HEK293 (cell line): Measurements from ENCODE around the gene ARMH2.
A peak's percentile ranks its signal among the peaks of the same experiment; 100 is the strongest.

Source experiments
- CTCF ChIA-PET: fragments of 350-600 bp; formaldehyde crosslinking; extraction: SDS; loops from one replicate; lab custom pipeline; 2021; ENCODE audit warnings: antibody characterized with exemption; lab: Yijun Ruan, JAX
- POLR2A ChIA-PET: fragments of 300-600 bp; formaldehyde crosslinking; extraction: SDS; loops from one replicate; lab custom pipeline; 2020; ENCODE audit warnings: antibody characterized with exemption, inconsistent platforms; lab: Yijun Ruan, JAX
- H3K27ac ChIP-seq: fragments of 200-500 bp; sonication (Bioruptor generic); 2 replicates; pipeline ENCODE4 v1.5.1; 2014; ENCODE audit warnings: low read depth, low read length, control low read depth, inconsistent platforms; ENCODE audit errors: extremely low read depth
- H3K36me3 ChIP-seq, 2 experiments: fragments of 200-500 bp in 1 of 2; sonication (Bioruptor generic) in 1 of 2; 1 replicate in 1 of 2; 2 replicates in 1 of 2; pipeline ENCODE4 v1.5.1; 2014 to 2017; ENCODE audit warnings: inconsistent platforms in 2 of 2, low read length in 2 of 2; ENCODE audit not compliant: control insufficient read depth in 2 of 2, insufficient read depth in 1 of 2
- H3K4me1 ChIP-seq: fragments of 200-500 bp; sonication (Bioruptor generic); 2 replicates; pipeline ENCODE4 v1.5.1; 2014; ENCODE audit warnings: mild to moderate bottlenecking, low read length, inconsistent platforms; ENCODE audit not compliant: control insufficient read depth, insufficient read depth
- H3K4me3 ChIP-seq: 2 replicates; pipeline ENCODE4 v1.5.1; 2011; ENCODE audit warnings: low read depth, mild to moderate bottlenecking, control low read depth, low read length, moderate library complexity
- H3K9me3 ChIP-seq: fragments of 200-500 bp; sonication (Bioruptor generic); 2 replicates; pipeline ENCODE4 v1.5.1; 2014; ENCODE audit warnings: low read depth, low read length, inconsistent platforms; ENCODE audit not compliant: control insufficient read depth, insufficient read depth
- MYNN ChIP-seq: fragments of 450-650 bp; formaldehyde crosslinking; IDR thresholded peaks from 2 replicates; pipeline ENCODE4 v1.5.1; 2016; ENCODE audit warnings: missing biosample characterization, missing genetic modification characterization, borderline replicate concordance
- SETDB1 ChIP-seq: IDR thresholded peaks from one replicate; pipeline ENCODE4 v1.6.1; 2017; ENCODE audit warnings: mild to moderate bottlenecking, low read length, moderate library complexity, mixed read lengths; ENCODE audit not compliant: insufficient read length
- ZFP69B ChIP-seq: fragments of 450-650 bp; formaldehyde crosslinking; IDR thresholded peaks from 2 replicates; pipeline ENCODE4 v1.5.1; 2016; ENCODE audit warnings: missing biosample characterization, missing genetic modification characterization
- ZIC2 ChIP-seq: fragments of 450-650 bp; formaldehyde crosslinking; IDR thresholded peaks from 2 replicates; pipeline ENCODE4 v1.5.1; 2016; ENCODE audit warnings: missing biosample characterization, missing genetic modification characterization
- ZNF10 ChIP-seq: fragments of 450-650 bp; formaldehyde crosslinking; IDR thresholded peaks from 2 replicates; pipeline ENCODE4 v1.5.1; 2017; ENCODE audit warnings: missing biosample characterization, missing genetic modification characterization
- ZNF112 ChIP-seq: fragments of 450-650 bp; formaldehyde crosslinking; IDR thresholded peaks from 2 replicates; pipeline ENCODE4 v1.5.0; 2017; ENCODE audit warnings: missing biosample characterization, missing genetic modification characterization
- ZNF391 ChIP-seq: fragments of 450-650 bp; formaldehyde crosslinking; IDR thresholded peaks from 2 replicates; pipeline ENCODE4 v1.5.1; 2016; ENCODE audit warnings: low read depth, missing biosample characterization, missing genetic modification characterization, borderline replicate concordance
- ZNF423 ChIP-seq: fragments of 450-650 bp; formaldehyde crosslinking; IDR thresholded peaks from 2 replicates; pipeline ENCODE4 v1.5.1; 2016; ENCODE audit warnings: missing biosample characterization, missing genetic modification characterization
- ZNF558 ChIP-seq: fragments of 450-650 bp; formaldehyde crosslinking; IDR thresholded peaks from 2 replicates; pipeline ENCODE4 v1.5.1; 2016; ENCODE audit warnings: missing biosample characterization, missing genetic modification characterization
- ZNF560 ChIP-seq: fragments of 450-650 bp; formaldehyde crosslinking; IDR thresholded peaks from 2 replicates; pipeline ENCODE4 v1.5.1; 2017; ENCODE audit warnings: missing biosample characterization, missing genetic modification characterization, borderline replicate concordance
- ZNF701 ChIP-seq: fragments of 450-650 bp; formaldehyde crosslinking; IDR thresholded peaks from 2 replicates; pipeline ENCODE4 v1.5.1; 2016; ENCODE audit warnings: missing biosample characterization, missing genetic modification characterization
- ZNF777 ChIP-seq: fragments of 450-650 bp; formaldehyde crosslinking; IDR thresholded peaks from 2 replicates; pipeline ENCODE4 v1.5.1; 2017; ENCODE audit warnings: missing biosample characterization, missing genetic modification characterization, borderline replicate concordance
- ZXDB ChIP-seq: fragments of 450-650 bp; formaldehyde crosslinking; IDR thresholded peaks from 2 replicates; pipeline ENCODE4 v1.5.1; 2016; ENCODE audit warnings: missing biosample characterization, missing genetic modification characterization
- TF ChIP-seq, protein P1 (sequence below): fragments of 450-650 bp; formaldehyde crosslinking; IDR thresholded peaks from 2 replicates; pipeline ENCODE4 v1.5.1; 2016; ENCODE audit warnings: missing biosample characterization, missing genetic modification characterization, borderline replicate concordance
- TF ChIP-seq, protein P2 (sequence below): fragments of 450-650 bp; formaldehyde crosslinking; IDR thresholded peaks from 2 replicates; pipeline ENCODE4 v1.5.1; 2016; ENCODE audit warnings: missing biosample characterization, missing genetic modification characterization, low read depth
- TF ChIP-seq, protein P3 (sequence below): fragments of 450-650 bp; formaldehyde crosslinking; IDR thresholded peaks from 2 replicates; pipeline ENCODE4 v1.5.1; 2016; ENCODE audit warnings: missing biosample characterization, missing genetic modification characterization
- TF ChIP-seq, protein P4 (sequence below): fragments of 450-650 bp; formaldehyde crosslinking; IDR thresholded peaks from 2 replicates; pipeline ENCODE4 v1.5.1; 2017; ENCODE audit warnings: missing biosample characterization, missing genetic modification characterization
- TF ChIP-seq, protein P5 (sequence below): fragments of 450-650 bp; formaldehyde crosslinking; IDR thresholded peaks from 2 replicates; pipeline ENCODE4 v1.5.1; 2016; ENCODE audit warnings: missing biosample characterization, missing genetic modification characterization
- TF ChIP-seq, protein P6 (sequence below): fragments of 450-650 bp; formaldehyde crosslinking; IDR thresholded peaks from 2 replicates; pipeline ENCODE4 v1.5.1; 2017; ENCODE audit warnings: missing biosample characterization, missing genetic modification characterization
- TF ChIP-seq, protein P7 (sequence below): fragments of 450-650 bp; formaldehyde crosslinking; IDR thresholded peaks from 2 replicates; pipeline ENCODE4 v1.5.1; 2017; ENCODE audit warnings: missing biosample characterization, mild to moderate bottlenecking, missing genetic modification characterization, moderate library complexity

ARMH2 gene

DNA sequence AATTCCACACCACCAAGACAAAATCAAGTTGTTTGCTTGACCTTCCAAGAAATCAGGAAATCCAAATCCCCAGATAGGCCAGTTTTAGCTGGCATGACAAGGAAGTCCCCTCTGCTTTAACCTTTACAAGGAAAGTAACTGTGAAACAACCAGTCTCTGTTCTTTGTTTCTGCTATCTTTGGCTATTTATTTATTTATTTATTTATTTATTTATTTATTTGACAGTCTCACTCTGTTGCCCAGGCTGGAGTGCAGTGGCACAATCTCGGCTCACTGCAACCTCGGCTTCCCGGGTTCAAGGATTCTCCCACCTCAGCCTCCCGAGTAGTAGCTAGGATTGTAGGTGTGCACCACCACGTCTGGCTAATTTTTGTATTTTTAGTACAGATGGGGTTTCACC is 38.5 kb downstream of the ARMH2 start (continued):
- peak; percentile 83 for TF ChIP-seq ZNF560
- TF ChIP-seq, all 188 proteins: peak for 24

DNA sequence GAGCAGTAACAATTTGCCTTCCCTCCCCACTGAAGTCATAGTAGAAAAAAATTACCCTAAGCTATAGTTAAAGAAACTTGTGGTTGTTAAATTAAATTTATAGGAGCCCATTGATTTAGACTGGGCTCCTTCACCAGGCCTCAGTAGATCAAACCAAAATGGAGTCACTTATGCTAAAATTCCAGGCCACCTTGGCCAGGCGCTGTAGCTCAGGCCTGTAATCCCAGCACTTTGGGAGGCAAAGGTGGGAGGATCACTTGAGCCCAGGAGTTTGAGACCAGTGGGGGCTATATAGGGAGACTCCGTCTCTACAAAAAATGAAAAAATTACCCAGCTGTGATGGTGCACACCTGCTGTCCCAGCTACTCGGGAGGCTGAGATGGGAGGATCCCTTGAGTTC is 39.0 kb downstream of the ARMH2 start:
- Histone ChIP-seq H3K4me1 (no peaks in the 10 kb centered on the region), H3K9me3 (no peaks in the 10 kb centered on the region), H3K27ac (no peak overlapping the region), H3K4me3 (no peak overlapping the region), H3K36me3 (no peaks in the 10 kb centered on the region)
- CTCF ChIA-PET: interaction anchor here (0.6 to 1.2 kb wide), 4 partner anchors 12 to 507 kb away, joined by 3 to 7 read pairs (median 4); no protein-coding TSS in a partner anchor
- TF ChIP-seq SETDB1 (no peak), ZFP69B (no peak), ZNF701 (tag by site-specific recombination) (no peak), ZNF423 (tag by site-specific recombination) (no peak), ZIC2 (tag by site-specific recombination) (no peak), ZXDB (tag by site-specific recombination) (no peak), ZNF558 (tag by site-specific recombination) (no peak), MYNN (no peak), ZNF112 (no peak), ZNF391 (no peak), ZNF10 (no peak), ZNF777 (tag by site-specific recombination) (no peak)
- TF ChIP-seq, protein P1, sequence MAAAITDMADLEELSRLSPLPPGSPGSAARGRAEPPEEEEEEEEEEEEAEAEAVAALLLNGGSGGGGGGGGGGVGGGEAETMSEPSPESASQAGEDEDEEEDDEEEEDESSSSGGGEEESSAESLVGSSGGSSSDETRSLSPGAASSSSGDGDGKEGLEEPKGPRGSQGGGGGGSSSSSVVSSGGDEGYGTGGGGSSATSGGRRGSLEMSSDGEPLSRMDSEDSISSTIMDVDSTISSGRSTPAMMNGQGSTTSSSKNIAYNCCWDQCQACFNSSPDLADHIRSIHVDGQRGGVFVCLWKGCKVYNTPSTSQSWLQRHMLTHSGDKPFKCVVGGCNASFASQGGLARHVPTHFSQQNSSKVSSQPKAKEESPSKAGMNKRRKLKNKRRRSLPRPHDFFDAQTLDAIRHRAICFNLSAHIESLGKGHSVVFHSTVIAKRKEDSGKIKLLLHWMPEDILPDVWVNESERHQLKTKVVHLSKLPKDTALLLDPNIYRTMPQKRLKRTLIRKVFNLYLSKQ: no peak
- TF ChIP-seq, protein P2, sequence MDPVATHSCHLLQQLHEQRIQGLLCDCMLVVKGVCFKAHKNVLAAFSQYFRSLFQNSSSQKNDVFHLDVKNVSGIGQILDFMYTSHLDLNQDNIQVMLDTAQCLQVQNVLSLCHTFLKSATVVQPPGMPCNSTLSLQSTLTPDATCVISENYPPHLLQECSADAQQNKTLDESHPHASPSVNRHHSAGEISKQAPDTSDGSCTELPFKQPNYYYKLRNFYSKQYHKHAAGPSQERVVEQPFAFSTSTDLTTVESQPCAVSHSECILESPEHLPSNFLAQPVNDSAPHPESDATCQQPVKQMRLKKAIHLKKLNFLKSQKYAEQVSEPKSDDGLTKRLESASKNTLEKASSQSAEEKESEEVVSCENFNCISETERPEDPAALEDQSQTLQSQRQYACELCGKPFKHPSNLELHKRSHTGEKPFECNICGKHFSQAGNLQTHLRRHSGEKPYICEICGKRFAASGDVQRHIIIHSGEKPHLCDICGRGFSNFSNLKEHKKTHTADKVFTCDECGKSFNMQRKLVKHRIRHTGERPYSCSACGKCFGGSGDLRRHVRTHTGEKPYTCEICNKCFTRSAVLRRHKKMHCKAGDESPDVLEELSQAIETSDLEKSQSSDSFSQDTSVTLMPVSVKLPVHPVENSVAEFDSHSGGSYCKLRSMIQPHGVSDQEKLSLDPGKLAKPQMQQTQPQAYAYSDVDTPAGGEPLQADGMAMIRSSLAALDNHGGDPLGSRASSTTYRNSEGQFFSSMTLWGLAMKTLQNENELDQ: no peak
- TF ChIP-seq, protein P3, sequence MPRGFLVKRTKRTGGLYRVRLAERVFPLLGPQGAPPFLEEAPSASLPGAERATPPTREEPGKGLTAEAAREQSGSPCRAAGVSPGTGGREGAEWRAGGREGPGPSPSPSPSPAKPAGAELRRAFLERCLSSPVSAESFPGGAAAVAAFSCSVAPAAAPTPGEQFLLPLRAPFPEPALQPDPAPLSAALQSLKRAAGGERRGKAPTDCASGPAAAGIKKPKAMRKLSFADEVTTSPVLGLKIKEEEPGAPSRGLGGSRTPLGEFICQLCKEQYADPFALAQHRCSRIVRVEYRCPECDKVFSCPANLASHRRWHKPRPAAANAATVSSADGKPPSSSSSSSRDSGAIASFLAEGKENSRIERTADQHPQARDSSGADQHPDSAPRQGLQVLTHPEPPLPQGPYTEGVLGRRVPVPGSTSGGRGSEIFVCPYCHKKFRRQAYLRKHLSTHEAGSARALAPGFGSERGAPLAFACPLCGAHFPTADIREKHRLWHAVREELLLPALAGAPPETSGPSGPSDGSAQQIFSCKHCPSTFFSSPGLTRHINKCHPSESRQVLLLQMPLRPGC: no peak
- TF ChIP-seq, protein P4, sequence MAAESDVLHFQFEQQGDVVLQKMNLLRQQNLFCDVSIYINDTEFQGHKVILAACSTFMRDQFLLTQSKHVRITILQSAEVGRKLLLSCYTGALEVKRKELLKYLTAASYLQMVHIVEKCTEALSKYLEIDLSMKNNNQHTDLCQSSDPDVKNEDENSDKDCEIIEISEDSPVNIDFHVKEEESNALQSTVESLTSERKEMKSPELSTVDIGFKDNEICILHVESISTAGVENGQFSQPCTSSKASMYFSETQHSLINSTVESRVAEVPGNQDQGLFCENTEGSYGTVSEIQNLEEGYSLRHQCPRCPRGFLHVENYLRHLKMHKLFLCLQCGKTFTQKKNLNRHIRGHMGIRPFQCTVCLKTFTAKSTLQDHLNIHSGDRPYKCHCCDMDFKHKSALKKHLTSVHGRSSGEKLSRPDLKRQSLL (tag by site-specific recombination): no peak
- TF ChIP-seq, protein P5, sequence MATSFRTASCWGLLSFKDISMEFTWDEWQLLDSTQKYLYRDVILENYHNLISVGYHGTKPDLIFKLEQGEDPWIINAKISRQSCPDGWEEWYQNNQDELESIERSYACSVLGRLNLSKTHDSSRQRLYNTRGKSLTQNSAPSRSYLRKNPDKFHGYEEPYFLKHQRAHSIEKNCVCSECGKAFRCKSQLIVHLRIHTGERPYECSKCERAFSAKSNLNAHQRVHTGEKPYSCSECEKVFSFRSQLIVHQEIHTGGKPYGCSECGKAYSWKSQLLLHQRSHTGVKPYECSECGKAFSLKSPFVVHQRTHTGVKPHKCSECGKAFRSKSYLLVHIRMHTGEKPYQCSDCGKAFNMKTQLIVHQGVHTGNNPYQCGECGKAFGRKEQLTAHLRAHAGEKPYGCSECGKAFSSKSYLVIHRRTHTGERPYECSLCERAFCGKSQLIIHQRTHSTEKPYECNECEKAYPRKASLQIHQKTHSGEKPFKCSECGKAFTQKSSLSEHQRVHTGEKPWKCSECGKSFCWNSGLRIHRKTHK (tag by site-specific recombination): no peak
- TF ChIP-seq, protein P6, sequence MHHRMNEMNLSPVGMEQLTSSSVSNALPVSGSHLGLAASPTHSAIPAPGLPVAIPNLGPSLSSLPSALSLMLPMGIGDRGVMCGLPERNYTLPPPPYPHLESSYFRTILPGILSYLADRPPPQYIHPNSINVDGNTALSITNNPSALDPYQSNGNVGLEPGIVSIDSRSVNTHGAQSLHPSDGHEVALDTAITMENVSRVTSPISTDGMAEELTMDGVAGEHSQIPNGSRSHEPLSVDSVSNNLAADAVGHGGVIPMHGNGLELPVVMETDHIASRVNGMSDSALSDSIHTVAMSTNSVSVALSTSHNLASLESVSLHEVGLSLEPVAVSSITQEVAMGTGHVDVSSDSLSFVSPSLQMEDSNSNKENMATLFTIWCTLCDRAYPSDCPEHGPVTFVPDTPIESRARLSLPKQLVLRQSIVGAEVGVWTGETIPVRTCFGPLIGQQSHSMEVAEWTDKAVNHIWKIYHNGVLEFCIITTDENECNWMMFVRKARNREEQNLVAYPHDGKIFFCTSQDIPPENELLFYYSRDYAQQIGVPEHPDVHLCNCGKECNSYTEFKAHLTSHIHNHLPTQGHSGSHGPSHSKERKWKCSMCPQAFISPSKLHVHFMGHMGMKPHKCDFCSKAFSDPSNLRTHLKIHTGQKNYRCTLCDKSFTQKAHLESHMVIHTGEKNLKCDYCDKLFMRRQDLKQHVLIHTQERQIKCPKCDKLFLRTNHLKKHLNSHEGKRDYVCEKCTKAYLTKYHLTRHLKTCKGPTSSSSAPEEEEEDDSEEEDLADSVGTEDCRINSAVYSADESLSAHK: no peak
- TF ChIP-seq, protein P7, sequence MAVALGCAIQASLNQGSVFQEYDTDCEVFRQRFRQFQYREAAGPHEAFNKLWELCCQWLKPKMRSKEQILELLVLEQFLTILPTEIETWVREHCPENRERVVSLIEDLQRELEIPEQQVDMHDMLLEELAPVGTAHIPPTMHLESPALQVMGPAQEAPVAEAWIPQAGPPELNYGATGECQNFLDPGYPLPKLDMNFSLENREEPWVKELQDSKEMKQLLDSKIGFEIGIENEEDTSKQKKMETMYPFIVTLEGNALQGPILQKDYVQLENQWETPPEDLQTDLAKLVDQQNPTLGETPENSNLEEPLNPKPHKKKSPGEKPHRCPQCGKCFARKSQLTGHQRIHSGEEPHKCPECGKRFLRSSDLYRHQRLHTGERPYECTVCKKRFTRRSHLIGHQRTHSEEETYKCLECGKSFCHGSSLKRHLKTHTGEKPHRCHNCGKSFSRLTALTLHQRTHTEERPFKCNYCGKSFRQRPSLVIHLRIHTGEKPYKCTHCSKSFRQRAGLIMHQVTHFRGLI (tag by site-specific recombination): no peak
- POLR2A ChIA-PET: no interaction called here
